Activated naive CD4-positive, alpha-beta T cell treated with anti-CD3 and anti-CD28 coated beads, Interleukin-2, amount 50 U/mL, for 72 hours (primary cell): ENCODE data around the gene ZDHHC24. TPM values are rescaled to one million over a fixed set of nuclear protein-coding genes. Genes with fewer than 3 reads are reported as not detected.

Experiments used
- ATAC-seq, 2 donors: fragments of 150-1000 bp; cut with Tn5 transposase; 2 replicates each; pipeline ENCODE4 v1.10.0; 2021; ENCODE audit warnings: mild to moderate bottlenecking in 2 of 2, moderate library complexity in 2 of 2
- DNase-seq, 2 donors: peaks; one replicate each; pipeline ENCODE4 v3.0.0; 2021 to 2022; ENCODE audit warnings: low spot score in 2 of 2
- H3K27ac Mint-ChIP-seq, 2 donors: one replicate each; pipeline ENCODE4 v1.8.0; 2022; ENCODE audit warnings: mild to moderate bottlenecking in 2 of 2, mixed read lengths in 2 of 2
- H3K36me3 Mint-ChIP-seq, 2 donors: one replicate each; pipeline ENCODE4 v1.8.0; 2022; ENCODE audit warnings: mixed read lengths in 2 of 2
- H3K9me3 Mint-ChIP-seq, 2 donors: one replicate each; pipeline ENCODE4 v1.8.0; 2022; ENCODE audit warnings: mixed read lengths in 2 of 2
- total RNA-seq, 2 donors: library from RNA; stranded (reverse); gene quantifications; one replicate each; pipeline ENCODE4 v1.2.3, GENCODE V29; 2022

The ZDHHC24 gene
- total RNA-seq, 2 donors from 2014 or later, result 14.0 to 15.4 TPM

DNA sequence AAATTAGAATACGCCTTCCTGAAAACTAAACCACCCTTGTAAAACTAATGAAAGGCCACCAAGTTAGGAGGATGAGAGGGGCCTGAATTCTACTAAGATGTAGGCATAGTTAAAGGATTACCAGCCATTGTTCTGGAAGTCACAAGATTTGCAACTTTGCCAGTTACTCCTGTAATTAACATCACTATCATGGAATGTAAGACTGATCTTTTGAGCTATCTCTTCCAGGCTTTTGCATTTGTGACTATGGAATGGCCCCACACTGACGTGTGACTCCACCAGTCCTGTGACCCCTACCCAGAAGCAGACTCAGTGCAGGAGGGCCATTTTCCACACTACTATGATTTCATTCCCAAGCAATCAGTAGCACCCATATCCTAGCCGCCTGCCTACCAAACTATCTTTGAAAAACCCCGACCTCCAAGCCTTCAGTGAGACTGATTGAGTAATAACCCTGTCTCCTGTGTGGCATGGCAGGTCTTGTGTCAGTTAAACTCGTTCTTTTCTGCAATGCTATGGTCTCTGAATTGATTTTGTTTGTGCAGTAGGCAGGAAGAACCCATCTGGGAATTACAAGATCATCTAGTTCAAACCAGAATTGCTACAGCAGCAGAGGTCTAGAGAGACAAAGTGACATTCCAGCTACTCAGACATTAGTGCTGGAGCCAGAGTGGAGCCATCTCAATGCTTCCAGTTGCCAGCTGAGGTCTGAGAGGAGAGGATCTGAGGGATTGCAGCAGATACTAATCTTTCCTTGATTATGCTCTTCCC is 24.4 kb upstream of the ZDHHC24 start:
- Mint-ChIP-seq H3K27ac (no peak overlapping the region), H3K36me3 (no peaks in the 10 kb centered on the region), H3K9me3 (no peaks in the 10 kb centered on the region)
- no peak for ATAC-seq
- no peak for DNase-seq

DNA sequence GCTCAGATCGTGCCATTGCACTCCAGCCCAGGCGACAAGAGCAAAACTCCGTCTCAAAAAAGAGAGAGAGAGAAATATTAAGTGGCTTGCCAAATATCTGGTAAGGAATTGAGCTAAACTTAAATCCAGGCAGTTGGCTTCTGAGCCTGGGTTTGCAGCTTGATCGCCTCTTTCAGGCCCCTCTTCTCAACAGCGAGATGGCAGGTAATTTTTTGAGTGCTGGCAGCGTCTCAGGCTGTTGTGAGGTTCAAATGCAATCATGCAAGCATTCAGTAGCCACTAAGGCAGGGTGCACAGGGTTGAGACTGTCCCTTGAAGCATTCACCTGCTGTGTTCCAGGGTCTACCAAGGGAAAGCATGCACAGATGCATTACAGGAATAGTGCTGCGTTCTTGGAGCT is 23.2 kb upstream of the ZDHHC24 start:
- no peak for ATAC-seq
- Mint-ChIP-seq H3K27ac (peak overlapping the region in 1 of 2 donors; percentile 71), H3K36me3 (no peaks in the 10 kb centered on the region), H3K9me3 (no peaks in the 10 kb centered on the region)
- DNase-seq, result no peak

DNA sequence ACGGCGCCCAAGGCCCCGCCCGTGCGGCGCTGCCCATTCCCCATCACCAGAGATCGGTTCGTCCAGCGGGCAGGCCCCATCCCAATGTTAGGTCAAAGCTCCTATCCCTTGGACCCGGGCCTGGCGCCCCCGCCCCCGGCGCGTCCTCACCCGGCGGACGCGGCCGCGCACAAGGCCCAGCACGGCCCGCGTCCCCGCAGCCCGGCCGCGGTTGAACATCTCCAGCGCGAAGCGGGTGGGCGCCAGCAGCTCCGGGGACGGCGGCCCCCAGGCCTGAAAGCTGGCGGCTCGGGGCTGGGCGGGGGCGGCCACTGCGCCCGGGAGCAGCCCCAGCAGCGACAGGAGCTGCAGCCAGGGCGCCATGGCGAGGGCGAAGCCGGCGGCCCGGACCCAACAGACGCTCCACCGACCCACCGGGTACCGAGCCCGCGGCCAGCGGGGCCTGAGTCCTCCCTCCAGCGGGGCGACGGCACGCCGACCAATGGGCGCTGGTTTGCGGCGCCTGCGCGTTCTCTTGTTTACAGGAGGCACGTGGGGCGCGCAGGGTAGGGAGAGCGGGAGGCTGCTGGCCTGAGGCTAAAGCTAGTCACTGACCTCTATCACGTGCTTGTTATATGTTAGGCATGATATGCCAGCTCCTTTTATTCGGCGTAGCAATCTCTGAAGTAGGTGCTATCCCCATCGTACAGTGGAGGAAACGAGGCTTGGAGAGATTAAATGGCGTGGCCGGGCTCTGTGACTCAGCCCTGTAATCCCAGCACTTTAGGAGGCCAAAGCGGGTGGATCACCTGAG is 22.5 kb upstream of the ZDHHC24 start, which contains the start of gene CTSF:
Gene CTSF (minus strand): TSS at position 483 of the 793 bp plus-strand sequence. CDS start 120 bp downstream, at position 363.
- Mint-ChIP-seq H3K9me3 (no peaks in the 10 kb centered on the region), H3K36me3 (no peaks in the 10 kb centered on the region), H3K27ac (peak within 1 kb of the TSS in 1 of 2 donors; percentile 71)
- ATAC-seq (peak; percentile 96 to 97), DNase-seq (peak; percentile 74 to 84)

DNA sequence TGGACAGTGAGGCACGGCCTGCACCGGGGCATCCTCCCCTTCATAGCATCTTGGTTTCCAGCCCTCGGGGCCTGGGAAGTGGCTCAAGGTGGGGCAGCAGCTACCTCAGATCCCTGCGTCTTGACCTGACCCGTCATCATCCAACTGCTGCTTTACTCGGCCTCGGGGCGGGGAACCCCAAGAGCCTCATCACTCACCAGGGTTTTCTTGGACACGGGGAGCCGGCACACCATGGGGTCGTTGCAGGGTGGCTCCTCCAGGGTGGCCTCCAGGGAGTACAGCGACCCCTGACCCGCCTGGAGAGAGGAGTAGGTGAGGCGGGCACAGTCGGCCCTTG is 21.9 kb upstream of the ZDHHC24 start:
- DNase-seq, result no peak
- ATAC-seq, result peak in 1 of 2 donors; percentile 14
- Mint-ChIP-seq H3K9me3 (no peaks in the 10 kb centered on the region), H3K36me3 (no peaks in the 10 kb centered on the region), H3K27ac (no peak overlapping the region)

DNA sequence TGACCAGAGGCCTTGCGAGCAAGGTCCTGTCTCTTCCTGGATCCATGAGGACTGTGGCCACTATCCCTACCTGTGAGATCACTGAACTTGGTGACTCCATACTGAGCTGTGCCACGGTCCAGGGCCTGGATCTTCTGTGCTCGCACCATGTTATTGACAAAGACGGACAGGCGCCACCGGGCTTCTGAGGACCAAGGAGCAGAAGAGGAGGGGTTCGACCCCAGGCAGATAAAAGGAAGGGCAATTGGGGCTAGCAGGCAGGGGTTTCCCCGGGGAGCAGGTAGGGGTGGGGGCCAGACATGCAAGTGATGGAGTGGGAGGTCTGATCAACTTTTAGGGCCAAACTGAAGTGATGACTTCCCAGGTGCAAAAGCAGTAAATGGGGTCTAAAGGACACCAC is 20.4 kb upstream of the ZDHHC24 start:
- Mint-ChIP-seq H3K36me3 (no peaks in the 10 kb centered on the region), H3K9me3 (no peaks in the 10 kb centered on the region), H3K27ac (no peak overlapping the region)
- DNase-seq (no peak), ATAC-seq (no peak)

DNA sequence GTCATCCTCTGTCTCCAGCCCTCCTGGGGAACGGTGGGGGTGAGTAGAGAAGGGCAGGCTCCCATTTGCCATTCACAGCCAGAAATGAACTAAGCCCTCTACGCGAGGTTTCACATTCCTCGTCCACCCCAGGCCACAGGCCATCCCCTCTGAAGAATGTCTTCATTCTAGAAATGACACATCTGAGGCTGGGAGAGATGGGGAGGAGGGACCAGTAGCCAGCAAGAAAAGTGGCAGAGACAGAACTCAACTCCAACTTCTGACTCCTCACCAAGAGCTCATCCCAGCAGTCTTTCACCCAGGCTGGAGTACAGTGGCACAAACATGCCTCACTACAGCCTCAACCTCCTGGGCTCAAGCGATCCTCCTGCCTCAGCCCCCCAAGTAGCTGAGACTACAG is 19.1 kb upstream of the ZDHHC24 start:
- Mint-ChIP-seq H3K27ac (no peak overlapping the region), H3K36me3 (no peaks in the 10 kb centered on the region), H3K9me3 (no peaks in the 10 kb centered on the region)
- DNase-seq, result no peak
- no peak for ATAC-seq

DNA sequence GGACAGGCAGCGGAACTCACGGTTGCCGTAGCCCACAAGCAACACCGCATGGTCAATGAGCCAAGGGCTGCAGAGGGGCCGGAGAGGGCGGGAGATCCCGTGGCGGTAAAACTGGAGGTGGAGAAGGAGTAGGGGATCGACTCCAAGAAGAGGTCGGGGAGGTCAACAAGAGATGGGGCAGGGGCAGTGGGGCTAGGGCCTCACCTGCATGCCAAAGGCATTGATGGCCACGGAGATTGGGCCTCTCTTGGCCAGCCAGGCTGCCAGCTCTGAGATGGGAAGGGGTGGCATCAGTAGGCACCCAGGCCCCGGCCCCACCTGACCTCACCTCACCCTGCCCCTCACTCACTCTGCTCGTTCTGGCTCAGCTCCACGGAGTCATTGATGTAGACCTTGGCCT is 18.7 kb upstream of the ZDHHC24 start:
- no peaks in the 10 kb centered on the region for H3K9me3 Mint-ChIP-seq

DNA sequence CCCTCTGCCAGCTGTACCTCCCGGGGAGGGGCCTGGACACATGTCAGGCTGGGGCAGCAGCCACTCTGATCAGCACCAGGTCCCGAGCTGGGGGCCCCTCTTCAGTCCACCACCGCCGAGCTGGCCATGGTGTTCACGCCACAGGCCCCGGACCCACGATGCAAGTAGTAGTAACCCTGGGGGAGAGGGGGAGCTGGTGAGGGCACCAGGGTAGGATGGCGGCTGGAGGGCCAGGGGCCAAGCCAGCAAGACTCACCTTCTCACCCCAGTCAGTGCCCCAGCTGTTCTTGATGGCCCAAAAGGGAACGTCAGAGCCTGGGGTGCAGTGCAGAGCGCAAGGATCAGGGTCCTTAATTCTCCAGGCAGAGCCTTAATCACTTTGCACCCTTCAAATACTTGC is 18.0 kb upstream of the ZDHHC24 start:
- H3K36me3 Mint-ChIP-seq, result no peaks in the 10 kb centered on the region
- no peaks in the 10 kb centered on the region for H3K9me3 Mint-ChIP-seq
- DNase-seq (no peak), ATAC-seq (no peak)
- H3K27ac Mint-ChIP-seq, result no peak overlapping the region

More for the DNA sequence above, 18.7 kb upstream of the ZDHHC24 start:
- DNase-seq, result no peak
- Mint-ChIP-seq H3K27ac (no peak overlapping the region), H3K36me3 (no peaks in the 10 kb centered on the region)
- no peak for ATAC-seq

DNA sequence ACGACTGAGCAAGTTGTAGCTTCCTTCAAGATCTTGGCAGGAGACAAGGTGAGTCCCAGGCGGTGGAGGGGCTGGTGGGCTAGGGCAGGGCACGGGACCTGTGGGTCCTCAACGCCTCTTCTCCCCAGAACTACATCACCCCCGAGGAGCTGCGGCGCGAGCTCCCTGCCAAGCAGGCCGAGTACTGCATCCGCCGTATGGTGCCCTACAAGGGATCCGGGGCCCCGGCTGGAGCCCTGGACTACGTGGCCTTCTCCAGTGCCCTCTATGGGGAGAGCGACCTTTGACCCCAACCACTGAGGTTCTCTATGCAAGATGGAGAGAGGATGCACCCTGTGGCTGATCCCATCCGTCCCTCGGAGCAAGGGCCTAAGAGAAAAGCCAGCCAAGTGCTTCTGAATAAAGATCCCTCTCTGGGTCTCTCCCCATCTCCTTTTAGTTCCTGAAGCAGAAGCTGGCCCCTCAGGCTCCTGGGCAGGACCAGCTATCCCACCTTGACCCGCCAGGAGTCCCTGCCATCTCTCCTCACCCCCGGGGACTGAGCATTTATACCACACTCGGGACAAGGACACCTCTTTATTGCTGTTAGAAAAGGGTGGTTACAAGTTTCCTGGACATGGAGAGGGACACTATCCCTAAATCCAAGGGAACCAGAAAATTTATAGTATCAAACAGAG is 17.2 kb upstream of the ZDHHC24 start:
- DNase-seq (no peak), ATAC-seq (no peak)
- H3K27ac Mint-ChIP-seq, result no peak overlapping the region
- no peaks in the 10 kb centered on the region for H3K9me3 Mint-ChIP-seq
- no peaks in the 10 kb centered on the region for H3K36me3 Mint-ChIP-seq

DNA sequence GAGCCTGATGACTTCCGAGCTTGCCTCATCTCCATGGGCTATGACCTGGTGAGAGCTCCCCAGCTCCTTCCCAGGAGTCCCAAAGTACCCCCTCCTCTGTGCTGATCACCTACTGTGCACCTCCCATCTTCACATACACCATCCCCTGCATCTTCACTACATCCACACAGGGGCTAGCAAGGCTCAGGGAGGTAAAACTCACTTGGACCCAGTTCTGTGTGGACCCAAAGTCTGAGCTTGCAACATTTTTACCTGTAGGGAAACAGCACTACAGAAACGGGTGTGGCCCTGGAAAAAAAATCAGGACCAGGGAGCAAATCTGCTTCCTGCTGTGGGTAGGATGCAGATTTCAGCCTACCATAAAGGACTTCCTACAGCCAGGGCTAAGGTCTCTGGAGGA is 16.4 kb upstream of the ZDHHC24 start:
- DNase-seq, result no peak
- no peaks in the 10 kb centered on the region for H3K36me3 Mint-ChIP-seq
- H3K9me3 Mint-ChIP-seq, result no peaks in the 10 kb centered on the region
- ATAC-seq, result no peak
- no peak overlapping the region for H3K27ac Mint-ChIP-seq

DNA sequence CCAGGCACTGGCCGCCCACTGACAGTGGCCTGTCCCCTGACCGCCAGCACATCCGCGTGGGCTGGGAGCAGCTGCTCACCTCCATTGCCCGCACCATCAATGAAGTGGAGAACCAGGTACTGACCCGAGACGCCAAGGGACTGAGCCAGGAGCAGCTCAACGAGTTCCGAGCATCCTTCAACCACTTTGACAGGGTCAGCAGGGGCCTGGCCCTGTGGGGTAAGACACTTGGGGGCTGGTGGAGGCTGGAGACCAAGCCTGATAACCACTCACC is 16.1 kb upstream of the ZDHHC24 start:
- Mint-ChIP-seq H3K36me3 (no peaks in the 10 kb centered on the region), H3K27ac (no peak overlapping the region), H3K9me3 (no peaks in the 10 kb centered on the region)
- no peak for ATAC-seq
- no peak for DNase-seq

DNA sequence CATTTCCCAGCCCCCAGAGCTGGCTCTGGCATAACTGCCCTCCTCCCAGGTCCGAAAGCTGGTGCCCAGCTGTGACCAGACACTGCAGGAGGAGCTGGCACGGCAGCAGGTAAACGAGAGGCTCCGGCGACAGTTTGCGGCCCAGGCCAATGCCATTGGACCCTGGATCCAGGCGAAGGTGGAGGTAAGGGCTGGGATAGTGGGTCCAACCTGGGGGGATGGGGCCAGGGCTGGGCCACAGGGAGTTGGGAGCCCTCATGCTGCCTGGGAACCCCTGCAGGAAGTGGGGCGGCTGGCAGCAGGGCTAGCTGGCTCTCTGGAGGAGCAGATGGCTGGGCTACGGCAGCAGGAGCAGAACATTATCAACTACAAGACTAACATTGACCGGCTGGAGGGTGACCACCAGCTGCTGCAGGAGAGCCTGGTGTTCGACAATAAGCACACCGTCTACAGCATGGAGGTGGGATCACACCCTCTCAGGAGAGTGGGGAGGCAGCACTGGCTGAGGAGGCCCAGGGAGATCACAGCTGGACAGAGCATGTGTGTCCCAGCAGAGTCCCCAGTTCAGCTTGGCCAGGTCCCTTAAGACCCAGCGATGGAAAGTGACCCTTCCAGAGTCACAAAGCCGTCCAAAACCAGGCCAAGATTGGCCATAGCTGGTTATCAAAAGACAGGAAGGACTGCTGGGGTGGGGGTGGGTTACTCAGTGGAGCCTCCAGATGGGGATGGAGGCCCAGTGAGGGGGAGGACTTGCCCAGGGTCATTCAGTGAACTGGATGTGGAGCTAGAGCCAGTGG is 15.5 kb upstream of the ZDHHC24 start:
- Mint-ChIP-seq H3K36me3 (no peaks in the 10 kb centered on the region), H3K9me3 (no peaks in the 10 kb centered on the region), H3K27ac (no peak overlapping the region)
- DNase-seq (no peak), ATAC-seq (no peak)

DNA sequence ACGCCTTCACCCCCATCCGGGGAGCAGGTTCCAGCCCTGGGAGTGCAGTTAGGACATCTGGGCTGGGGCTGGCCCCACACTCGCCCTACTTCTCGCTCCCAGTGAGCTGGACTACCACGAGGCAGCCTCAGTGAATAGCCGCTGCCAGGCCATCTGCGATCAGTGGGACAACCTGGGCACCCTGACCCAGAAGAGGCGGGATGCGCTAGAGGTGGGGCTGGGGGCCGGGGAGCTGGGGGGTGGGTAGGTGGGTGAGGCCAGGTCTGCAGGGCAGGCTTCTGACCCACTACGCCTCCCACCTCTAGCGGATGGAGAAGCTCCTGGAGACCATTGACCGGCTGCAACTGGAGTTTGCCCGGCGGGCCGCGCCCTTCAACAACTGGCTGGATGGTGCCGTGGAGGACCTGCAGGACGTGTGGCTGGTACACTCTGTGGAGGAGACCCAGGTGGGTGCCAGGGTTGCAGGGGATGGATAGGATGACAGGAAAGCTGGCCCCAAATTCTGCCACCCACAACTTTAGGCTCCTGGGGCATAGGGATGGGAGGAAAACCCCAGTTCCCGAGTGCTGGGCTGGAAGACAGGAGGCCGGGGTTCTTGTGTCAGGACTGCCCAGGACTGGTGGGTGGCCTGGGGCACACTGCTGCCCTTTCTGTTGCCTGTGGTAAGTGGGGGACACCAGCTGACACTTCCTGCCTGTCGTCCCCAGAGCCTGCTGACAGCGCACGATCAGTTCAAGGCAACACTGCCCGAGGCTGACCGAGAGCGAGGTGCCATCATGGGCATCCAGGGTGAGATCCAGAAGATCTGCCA is 14.2 kb upstream of the ZDHHC24 start:
- DNase-seq, result no peak
- no peak for ATAC-seq
- Mint-ChIP-seq H3K27ac (no peak overlapping the region), H3K9me3 (no peaks in the 10 kb centered on the region), H3K36me3 (no peaks in the 10 kb centered on the region)

DNA sequence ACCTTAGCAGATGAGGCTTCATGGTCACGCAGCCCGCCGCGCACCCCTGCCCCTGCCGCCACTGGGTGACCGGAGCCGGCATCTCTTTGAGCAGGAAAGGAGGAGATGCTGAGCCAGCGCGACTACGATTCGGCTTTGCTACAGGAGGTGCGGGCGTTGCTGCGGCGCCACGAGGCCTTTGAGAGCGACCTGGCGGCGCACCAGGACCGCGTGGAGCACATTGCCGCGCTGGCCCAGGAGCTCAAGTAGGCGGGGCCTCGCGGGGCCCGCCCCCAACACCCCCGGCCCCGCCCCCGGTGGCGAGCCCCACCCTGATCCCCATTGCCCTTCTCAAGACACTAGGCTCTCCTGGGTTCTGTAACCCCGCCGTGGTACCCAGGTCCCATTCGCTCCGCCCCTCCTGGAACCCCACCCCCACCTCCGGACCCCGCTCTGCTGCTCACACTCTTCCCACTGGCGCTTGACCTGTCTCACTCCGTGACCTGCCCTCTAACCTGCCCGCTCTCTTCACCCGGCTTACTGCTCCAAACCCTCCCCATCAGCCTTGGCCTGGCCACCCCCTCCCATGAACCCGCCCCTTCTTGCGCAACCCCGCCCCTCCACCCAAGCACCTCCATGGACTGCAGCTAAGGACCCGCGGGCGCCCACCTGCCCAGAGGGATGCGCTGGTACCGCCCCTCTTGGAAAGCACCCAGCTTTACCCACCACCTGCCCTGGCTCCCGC is 13.5 kb upstream of the ZDHHC24 start:
- ATAC-seq, result peak in 1 of 2 donors; percentile 71
- no peak for DNase-seq
- Mint-ChIP-seq H3K27ac (no peak overlapping the region), H3K36me3 (no peaks in the 10 kb centered on the region), H3K9me3 (no peaks in the 10 kb centered on the region)

DNA sequence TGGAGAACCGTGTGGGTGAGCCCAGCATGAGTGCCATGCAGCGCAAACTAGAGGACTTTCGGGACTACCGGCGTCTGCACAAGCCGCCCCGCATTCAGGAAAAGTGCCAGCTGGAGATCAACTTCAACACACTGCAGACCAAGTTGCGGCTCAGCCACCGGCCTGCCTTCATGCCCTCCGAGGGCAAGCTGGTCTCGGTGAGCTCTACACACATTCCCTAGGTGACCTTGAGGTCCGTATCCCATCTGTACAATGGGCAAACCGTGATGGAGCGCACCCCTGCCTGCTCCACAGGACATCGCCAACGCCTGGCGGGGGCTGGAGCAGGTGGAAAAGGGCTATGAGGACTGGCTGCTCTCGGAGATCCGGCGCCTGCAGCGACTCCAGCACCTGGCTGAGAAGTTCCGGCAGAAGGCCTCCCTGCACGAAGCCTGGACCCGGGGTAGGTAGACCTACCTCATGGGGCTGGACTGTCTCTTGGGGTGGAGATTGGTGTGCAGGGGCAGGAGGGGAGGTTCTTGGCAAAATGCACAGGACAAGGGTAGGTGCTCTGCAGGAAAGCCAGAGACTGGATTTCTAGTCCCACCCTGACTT is 12.0 kb upstream of the ZDHHC24 start:
- no peak overlapping the region for H3K27ac Mint-ChIP-seq
- DNase-seq (no peak), ATAC-seq (no peak)
- no peaks in the 10 kb centered on the region for H3K36me3 Mint-ChIP-seq
- no peaks in the 10 kb centered on the region for H3K9me3 Mint-ChIP-seq
